GM12891 (cell line): ENCODE results near the gene IL18RAP. TPM values are rescaled to one million over a fixed set of nuclear protein-coding genes. Genes with fewer than 3 reads are reported as not detected.

Source experiments
- DNase-seq: peaks from one replicate; pipeline ENCODE4 v3.0.0; 2011; ENCODE audit warnings: low spot score; ENCODE audit not compliant: insufficient read length
- FAIRE-seq: peaks from 2 replicates; lab custom pipeline; 2011; peaks lifted over from hg19 to GRCh38; lab: Jason Lieb, UNC
- PAX5 ChIP-seq: IDR thresholded peaks from 2 replicates; pipeline ENCODE4 v1.6.1; 2011; ENCODE audit warnings: low read length, moderate library complexity, mild to moderate bottlenecking; ENCODE audit not compliant: insufficient read depth, severe bottlenecking
- POLR2A ChIP-seq: IDR thresholded peaks from 2 replicates; pipeline ENCODE4 v1.6.1; 2011; ENCODE audit warnings: low read depth, low read length, control low read depth
- POLR2AphosphoS5 ChIP-seq: IDR thresholded peaks from 2 replicates; pipeline ENCODE4 v1.6.1; 2011; ENCODE audit warnings: low read depth, low read length, control low read depth
- POU2F2 ChIP-seq: IDR thresholded peaks from 2 replicates; pipeline ENCODE4 v1.6.1; 2011; ENCODE audit warnings: low read depth, mild to moderate bottlenecking, control low read depth, low read length, moderate library complexity
- SPI1 ChIP-seq: IDR thresholded peaks from 2 replicates; pipeline ENCODE4 v1.6.1; 2011; ENCODE audit warnings: low read depth, low read length, control low read depth
- TAF1 ChIP-seq: IDR thresholded peaks from 2 replicates; pipeline ENCODE4 v1.6.1; 2011; ENCODE audit warnings: low read depth, low read length, control low read depth
- polyA plus RNA-seq: library from polyadenylated mRNA; unstranded; fragments of >200 nt; gene quantifications from one replicate; pipeline ENCODE4 v1.2.1, GENCODE V29; 2012; ENCODE audit warnings: low read depth, missing spikeins, inconsistent platforms; ENCODE audit not compliant: missing spikeins

Gene IL18RAP, protein sequence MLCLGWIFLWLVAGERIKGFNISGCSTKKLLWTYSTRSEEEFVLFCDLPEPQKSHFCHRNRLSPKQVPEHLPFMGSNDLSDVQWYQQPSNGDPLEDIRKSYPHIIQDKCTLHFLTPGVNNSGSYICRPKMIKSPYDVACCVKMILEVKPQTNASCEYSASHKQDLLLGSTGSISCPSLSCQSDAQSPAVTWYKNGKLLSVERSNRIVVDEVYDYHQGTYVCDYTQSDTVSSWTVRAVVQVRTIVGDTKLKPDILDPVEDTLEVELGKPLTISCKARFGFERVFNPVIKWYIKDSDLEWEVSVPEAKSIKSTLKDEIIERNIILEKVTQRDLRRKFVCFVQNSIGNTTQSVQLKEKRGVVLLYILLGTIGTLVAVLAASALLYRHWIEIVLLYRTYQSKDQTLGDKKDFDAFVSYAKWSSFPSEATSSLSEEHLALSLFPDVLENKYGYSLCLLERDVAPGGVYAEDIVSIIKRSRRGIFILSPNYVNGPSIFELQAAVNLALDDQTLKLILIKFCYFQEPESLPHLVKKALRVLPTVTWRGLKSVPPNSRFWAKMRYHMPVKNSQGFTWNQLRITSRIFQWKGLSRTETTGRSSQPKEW
- 0.15 TPM for polyA plus RNA-seq

GRCh38 chr2:102422910-102423309, at the start of gene IL18RAP:
IL18RAP (plus strand) TSS chr2:102423160; CDS start chr2:102423278, 118 bp downstream.
- no peak for DNase-seq
- no peak for TF ChIP-seq POU2F2
- TF ChIP-seq PAX5: no peak
- TF ChIP-seq POLR2AphosphoS5: no peak
- TF ChIP-seq SPI1: no peak
- TF ChIP-seq TAF1: no peak
- TF ChIP-seq POLR2A: no peak
- no peak for FAIRE-seq

DNA sequence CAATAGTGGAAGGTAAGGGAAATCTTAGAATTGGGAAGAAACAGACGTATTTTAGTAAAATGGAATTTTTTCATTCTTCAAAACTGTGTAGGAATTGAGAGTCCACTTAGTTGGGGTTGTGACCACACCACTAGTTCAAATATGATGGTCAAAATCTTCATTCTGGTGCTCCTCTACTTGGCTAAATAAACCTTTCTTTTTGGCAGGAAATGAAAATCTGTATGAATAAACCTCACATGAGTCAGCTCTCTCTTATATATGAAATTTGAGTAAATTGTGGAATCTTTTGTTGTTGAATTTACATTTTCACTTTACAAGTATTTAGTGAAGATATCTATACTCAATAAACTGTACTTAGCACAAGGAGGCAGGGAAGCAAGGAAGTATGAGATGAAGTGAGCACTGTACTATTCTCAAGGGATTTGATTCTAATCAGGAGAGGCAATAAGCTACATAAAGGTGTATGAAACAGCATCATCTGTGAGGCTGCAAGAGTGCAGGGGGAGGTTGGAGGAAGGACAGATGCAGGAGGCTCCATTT, 46.8 kb upstream of the IL18RAP start:
- no peak for TF ChIP-seq SPI1
- no peak for TF ChIP-seq POLR2A
- TF ChIP-seq POU2F2: no peak
- TF ChIP-seq PAX5: no peak
- TF ChIP-seq POLR2AphosphoS5: no peak
- no peak for TF ChIP-seq TAF1
- no peak for DNase-seq
- FAIRE-seq: no peak

DNA sequence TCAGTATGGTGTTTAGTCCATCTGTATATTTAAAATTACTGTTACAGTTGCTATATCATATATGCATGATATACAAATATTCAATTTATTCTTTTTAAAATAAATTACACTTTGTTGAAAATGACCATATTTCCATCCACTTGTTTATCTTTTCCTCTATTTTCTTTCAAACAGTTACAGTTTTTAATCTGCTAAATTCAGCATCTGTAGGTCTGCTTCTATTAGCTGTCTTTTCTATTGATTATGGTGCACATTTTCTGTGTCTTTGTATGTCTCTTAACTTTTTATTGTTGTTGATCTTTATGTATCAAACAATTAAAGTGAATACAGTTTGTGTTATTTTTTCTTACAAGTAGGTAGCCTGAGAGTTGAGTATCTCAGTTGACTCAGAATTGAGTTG, 39.2 kb upstream of the IL18RAP start:
- TF ChIP-seq TAF1 (no peak), POLR2A (no peak), SPI1 (no peak), POU2F2 (no peak), POLR2AphosphoS5 (no peak), PAX5 (no peak)
- no peak for FAIRE-seq
- no peak for DNase-seq

DNA sequence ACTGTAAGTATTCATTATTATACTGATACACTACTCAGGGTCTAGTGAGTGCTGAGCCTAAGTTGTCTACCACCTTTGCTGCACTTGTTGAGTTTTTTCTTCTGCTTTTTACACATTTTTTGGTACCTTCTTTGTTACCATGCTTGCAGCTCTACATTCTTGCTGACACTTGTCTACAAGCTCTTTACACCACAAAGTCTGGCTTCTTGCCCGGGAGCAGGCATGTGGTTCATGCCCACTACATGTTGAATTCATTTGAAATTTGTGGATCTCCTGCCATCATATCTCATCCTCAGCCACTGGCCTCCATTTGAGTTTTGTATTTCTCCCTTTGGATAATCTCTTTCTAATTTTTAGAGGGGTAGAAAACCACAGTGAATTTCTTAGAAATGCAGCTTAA, 37.4 kb upstream of the IL18RAP start:
- DNase-seq: no peak
- no peak for TF ChIP-seq PAX5
- TF ChIP-seq TAF1: no peak
- TF ChIP-seq POLR2AphosphoS5: no peak
- no peak for TF ChIP-seq SPI1
- no peak for TF ChIP-seq POLR2A
- no peak for TF ChIP-seq POU2F2
- FAIRE-seq: no peak

DNA sequence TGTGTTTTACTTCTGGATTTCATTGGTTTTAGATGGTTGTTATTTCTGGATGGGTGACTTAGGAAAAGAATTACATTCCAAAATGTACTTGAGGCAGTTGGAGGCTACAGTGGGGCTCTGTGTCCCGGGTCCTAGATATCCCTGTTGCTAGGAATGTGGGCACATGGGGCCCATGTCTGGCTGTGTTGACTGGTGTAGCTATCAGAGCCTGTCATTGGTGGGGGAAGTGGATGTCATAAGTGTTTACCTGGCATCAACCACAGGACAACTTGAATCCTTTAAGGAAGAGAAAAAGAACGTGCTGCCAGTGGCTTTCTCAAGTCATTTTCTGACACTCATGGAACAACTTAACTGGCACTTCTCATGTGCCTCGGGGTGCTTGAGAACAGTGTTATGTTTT, 37.0 kb upstream of the IL18RAP start:
- TF ChIP-seq SPI1: no peak
- no peak for TF ChIP-seq PAX5
- no peak for TF ChIP-seq POLR2AphosphoS5
- no peak for TF ChIP-seq TAF1
- no peak for TF ChIP-seq POU2F2
- no peak for TF ChIP-seq POLR2A
- FAIRE-seq: no peak
- no peak for DNase-seq

DNA sequence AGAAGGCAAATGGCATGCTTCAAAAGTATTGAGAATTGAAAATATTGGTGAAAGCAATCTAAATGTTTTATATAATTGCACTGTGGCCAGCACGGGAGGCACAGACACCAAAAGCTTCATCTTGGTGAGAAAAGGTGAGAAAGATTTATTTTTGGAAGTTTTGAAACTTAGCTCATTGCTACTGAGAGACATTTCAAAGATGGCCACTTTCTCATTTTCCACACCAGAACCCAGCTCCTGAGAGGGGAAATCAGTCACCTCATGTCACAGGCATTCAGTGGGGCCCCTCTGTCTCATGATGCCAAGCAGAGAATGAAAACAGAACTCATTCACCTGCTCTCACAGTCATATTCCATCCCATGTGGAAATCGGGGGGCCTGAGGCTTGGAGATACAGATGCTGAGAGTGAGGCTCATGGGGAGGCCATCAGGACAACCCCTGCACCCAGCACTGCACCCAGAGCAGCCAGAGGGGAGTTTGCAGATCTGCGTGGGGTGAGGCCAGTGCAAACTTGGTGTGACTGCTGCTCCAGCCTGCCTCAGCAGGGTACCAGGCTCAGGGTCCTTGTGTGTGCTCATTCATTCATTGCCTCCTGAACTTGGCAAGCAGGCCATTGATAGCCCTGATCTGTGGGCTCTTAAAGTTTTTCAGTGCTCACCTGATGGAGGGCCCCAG, 36.0 kb upstream of the IL18RAP start:
- DNase-seq (no peak), FAIRE-seq (no peak)
- TF ChIP-seq POLR2AphosphoS5: no peak
- TF ChIP-seq SPI1: no peak
- no peak for TF ChIP-seq POLR2A
- TF ChIP-seq TAF1: no peak
- TF ChIP-seq POU2F2: no peak
- no peak for TF ChIP-seq PAX5

GRCh38 chr2:102387763-102388546, 35.0 kb upstream of the IL18RAP start:
- peak; percentile 44; the same call in 1 of the 2 replicates for TF ChIP-seq TAF1
- TF ChIP-seq POLR2AphosphoS5: no peak
- no peak for DNase-seq
- no peak for FAIRE-seq

DNA sequence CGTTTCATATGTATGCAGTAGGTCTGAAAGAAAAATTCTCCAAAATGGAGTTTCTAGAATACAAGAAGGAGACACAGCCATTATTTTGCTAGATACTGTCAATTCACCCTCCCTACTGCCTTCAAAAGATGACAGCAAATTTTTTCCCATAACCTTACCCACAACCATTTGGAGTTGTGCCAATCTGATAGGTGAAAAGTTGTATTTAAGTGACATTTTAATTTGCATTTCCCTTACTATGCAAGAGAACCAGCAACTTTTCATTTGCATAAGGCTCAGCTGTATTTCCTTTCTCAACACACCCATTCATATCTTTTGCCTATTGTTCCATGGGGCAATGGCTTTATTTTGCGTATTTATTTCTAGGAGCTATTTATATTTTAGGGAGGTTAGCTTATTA, 31.4 kb upstream of the IL18RAP start:
- DNase-seq: no peak
- no peak for FAIRE-seq
- TF ChIP-seq PAX5: no peak
- no peak for TF ChIP-seq SPI1
- TF ChIP-seq POU2F2: no peak
- no peak for TF ChIP-seq POLR2AphosphoS5
- TF ChIP-seq TAF1: no peak
- TF ChIP-seq POLR2A: no peak

- FAIRE-seq (no peak), DNase-seq (no peak)
- no peak for TF ChIP-seq TAF1
- TF ChIP-seq POLR2A: no peak
- no peak for TF ChIP-seq PAX5
- no peak for TF ChIP-seq POU2F2
- TF ChIP-seq SPI1: no peak
- no peak for TF ChIP-seq POLR2AphosphoS5
Observed at GRCh38 chr2:102392096-102392495, 30.9 kb upstream of the IL18RAP start.
